HG02973 (cell line): ENCODE measurements around the gene CTCF.
"Not testable (repeated sequence)": the region's sequence is repeated elsewhere in the genome, so short reads cannot be mapped to it uniquely, and the experiment has no call there.

Experiments used
- ATAC-seq: cut with Tn5 transposase; IDR thresholded peaks from one replicate; pipeline ENCODE4 v1.9.1; 2021; ENCODE audit warnings: moderate library complexity; ENCODE audit not compliant: unreplicated experiment

CTCF gene

GRCh38 chr16:67533024-67533560, 29.2 kb upstream of the CTCF start:
- no peak for ATAC-seq

DNA sequence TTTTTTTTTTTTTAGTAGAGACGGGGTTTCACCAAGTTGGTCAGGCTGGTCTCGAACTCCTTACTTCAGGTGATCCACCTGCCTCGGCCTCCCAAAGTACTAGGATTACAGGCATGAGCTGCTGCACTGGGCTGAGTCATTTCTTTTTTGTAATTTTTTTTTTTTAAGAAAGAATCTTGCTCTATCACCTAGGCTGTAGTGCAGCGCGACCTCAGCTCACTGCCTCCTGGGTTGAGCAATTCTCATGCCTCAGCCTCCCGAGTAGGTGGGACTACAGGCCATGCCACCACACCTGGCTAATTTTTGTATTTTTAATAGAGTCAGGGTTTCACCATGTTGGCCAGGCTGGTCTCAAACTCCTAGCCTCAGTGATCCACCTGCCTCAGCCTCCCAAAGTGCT, 28.3 kb upstream of the CTCF start:
- ATAC-seq = not testable (repeated sequence)

DNA sequence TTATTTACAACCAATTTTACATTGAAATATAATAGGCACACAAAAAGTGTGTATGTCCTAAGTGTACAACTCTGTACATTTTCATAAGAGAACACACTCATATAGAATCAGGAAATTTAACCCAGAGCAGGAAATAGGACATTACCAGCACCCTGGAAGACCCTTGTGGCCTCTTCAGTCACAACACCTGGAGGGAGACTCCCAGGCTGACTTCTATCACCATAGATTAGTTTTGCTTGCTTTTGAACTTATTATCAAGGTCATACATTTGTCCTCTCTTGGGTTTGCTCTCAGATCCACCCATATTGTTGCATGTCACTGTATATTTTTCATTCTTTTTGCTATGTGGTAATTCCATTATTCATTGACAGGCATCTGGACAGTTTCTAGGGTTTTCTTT, 27.9 kb upstream of the CTCF start:
- no peak for ATAC-seq

DNA sequence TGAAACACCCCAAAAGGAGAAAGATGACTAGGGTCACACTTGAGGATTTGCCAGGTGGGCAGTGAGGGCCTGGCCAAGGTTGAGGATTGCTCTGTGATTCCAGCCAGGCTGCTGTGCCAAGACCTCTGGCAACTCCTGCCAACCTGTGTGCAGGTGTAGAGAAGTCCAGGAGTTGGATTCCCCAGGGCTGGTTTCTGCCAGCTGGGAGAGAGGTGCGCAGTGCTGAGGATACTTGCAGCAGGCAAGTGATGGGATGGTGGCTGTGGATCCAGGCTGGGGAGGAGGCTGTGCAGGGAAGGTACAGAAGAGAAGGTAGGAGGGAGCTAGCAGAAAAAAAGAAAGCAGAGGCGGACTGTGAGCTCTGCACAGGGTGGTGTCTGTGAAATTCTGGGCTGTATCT, 27.1 kb upstream of the CTCF start:
- no peak for ATAC-seq

DNA sequence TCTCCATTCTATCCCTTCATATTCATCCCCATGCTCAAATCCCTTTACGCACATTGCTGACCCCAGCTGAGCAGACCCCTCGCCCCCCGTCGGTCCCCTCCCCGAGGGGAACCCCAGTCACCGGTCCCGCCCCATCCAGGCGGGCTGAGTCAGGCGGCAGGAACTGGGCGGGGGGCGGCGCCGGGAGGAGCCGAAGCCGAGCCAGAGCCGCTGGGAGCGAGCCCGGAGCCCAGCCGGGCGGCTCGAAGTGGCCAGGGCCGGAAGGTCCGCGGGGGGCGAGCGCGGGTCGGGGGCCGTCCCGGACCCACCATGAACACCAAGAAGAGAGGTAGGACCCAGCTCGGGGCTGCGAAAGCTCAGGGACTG, 25.1 kb upstream of the CTCF start:
- no peak for ATAC-seq

- no peak for ATAC-seq
These were observed 24.4 kb upstream of the CTCF start for GRCh38 chr16:67537636-67538591.

DNA sequence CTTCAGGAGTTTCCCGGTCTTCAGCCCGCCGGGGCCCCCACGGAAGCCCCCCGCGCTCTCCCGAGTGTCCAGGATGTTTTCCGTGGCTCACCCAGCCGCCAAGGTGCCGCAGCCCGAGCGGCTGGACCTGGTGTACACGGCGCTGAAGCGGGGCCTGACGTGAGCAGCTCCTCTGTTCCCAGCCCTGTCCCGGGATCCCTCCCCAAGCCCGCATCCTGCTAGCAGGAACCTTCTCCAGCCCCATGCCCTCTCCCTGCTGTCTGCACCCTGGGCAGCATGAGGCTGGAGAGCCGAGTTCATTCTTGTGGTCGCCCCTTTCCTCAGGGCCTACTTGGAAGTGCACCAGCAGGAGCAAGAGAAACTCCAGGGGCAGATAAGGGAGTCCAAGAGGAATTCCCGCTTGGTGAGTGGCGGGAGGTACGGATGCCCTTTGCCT, 23.6 kb upstream of the CTCF start:
- no peak for ATAC-seq

DNA sequence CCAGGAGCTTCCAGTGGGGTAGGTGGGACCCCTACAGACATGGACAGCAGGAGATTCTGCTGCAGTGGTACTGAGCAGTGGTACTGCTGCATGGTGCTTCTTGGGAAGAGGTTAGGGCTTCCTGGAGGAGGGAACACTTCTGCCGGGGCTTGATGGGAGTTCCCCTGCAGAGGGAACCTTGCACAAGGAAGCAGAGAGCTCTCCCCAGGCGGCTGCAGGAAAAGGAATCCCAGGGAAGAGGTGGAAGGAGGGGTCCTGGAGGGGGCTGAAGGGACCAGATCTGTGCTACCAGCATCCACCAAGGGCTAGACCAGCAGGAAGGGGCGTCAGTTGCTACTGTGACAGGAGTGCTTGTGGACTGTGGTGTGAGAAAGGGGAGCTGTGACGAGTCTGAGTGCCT, 23.1 kb upstream of the CTCF start:
- no peak for ATAC-seq

DNA sequence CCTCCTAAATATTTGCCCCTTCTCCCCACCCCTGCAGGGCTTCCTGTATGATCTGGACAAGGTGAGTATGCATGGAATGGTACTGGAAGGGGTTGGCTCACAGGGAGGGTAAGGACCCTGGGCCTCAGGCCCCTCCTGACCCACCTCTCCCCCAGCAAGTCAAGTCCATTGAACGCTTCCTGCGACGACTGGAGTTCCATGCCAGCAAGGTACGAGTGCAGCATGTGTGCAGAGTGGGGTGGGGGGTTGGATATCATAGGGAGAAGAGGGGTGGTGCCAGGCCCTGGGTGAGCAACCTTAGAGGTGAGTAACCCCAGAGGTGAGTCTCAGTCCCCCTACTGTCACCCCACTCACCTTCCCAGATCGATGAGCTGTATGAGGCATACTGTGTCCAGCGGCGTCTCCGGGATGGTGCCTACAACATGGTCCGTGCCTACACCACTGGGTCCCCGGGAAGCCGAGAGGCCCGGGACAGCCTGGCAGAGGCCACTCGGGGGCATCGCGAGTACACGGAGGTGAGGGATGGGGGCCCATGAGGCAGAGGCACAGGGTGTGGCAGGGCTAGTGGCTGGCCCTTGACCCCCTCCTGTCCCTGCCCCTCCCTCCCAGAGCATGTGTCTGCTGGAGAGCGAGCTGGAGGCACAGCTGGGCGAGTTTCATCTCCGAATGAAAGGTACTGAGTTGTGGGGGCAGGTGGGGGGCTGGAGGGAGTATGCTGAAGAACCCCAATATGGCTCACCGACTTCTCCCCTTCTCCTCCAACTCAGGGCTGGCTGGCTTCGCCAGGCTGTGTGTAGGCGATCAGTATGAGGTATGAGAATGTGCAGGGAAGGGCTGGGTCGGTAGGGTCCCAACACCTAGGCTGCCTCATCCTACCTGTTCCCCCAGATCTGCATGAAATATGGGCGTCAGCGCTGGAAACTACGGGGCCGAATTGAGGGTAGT, 22.4 kb upstream of the CTCF start:
- ATAC-seq = no peak

- no peak for ATAC-seq
These were observed 21.6 kb upstream of the CTCF start for GRCh38 chr16:67540756-67541155.

- ATAC-seq = no peak
These were observed 20.7 kb upstream of the CTCF start for GRCh38 chr16:67541391-67542263.

- no peak for ATAC-seq
These were observed 19.9 kb upstream of the CTCF start for GRCh38 chr16:67542464-67542863.

DNA sequence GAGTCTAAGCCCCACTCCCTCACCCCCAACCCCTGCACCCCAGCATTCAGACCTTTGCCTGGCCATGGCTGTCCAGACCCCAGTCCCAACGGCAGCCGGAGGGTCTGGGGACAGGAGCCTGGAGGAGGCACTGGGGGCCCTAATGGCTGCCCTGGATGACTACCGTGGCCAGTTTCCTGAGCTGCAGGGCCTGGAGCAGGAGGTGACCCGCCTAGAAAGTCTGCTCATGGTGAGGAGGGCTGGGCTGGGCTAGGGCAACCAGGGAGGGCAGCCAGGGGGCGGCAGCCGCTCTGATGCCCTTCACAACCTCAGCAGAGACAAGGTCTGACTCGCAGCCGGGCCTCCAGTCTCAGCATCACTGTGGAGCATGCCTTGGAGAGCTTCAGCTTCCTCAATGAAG, 19.3 kb upstream of the CTCF start:
- ATAC-seq = no peak

DNA sequence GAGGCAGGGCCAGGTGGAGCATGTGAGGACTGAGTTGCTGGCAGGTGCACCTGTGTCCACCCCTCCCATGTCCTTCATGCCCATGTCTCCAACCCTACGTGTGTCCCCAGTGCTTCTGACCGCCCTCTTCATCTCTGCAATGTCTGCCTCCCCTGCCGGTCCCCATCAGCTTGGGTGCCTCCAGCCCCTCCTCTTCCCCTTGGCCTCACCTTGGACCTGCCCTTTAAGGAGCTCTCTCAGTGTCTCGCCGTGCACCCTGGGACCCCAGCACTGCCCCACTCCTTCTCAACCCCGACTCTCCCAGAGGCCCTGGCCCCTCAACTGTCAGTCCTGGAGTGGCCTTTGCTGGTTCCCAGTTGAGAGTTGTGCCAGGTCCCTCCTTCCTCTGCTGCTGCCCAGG, 18.7 kb upstream of the CTCF start:
- no peak for ATAC-seq

- ATAC-seq = no peak
These were observed 17.9 kb upstream of the CTCF start for GRCh38 chr16:67544329-67544841.

DNA sequence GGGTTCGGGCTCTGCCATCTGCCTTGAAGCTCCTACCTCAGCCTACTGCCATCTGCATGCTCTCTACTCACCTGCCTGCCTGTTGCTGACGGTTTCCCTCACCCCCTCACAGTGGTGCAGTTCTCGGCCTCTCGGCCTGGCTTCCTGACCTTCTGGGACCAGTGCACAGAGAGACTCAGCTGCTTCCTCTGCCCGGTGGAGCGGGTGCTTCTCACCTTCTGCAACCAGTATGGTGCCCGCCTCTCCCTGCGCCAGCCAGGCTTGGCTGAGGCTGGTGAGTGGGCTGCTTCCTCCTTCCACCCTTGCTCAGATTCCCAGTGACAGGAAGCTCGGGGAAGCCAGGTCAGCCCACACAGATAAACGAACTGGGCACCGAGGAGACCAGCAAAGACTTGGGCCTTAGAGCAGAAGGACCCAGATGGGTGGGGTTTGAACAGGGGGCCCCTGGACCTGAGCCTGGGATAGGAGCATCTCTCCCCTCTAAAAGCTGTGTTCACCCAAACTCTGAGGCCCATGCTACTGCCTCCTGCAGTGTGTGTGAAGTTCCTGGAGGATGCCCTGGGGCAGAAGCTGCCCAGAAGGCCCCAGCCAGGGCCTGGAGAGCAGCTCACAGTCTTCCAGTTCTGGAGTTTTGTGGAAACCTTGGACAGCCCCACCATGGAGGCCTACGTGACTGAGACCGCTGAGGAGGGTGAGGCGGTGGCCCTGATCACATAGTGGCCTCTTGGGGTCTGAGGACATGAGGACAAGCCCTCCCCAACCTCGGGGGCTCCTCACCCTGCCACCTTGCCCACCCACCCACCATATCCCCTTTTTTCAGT, 17.3 kb upstream of the CTCF start:
- no peak for ATAC-seq

- no peak for ATAC-seq
These were observed 16.7 kb upstream of the CTCF start for GRCh38 chr16:67545665-67546024.

DNA sequence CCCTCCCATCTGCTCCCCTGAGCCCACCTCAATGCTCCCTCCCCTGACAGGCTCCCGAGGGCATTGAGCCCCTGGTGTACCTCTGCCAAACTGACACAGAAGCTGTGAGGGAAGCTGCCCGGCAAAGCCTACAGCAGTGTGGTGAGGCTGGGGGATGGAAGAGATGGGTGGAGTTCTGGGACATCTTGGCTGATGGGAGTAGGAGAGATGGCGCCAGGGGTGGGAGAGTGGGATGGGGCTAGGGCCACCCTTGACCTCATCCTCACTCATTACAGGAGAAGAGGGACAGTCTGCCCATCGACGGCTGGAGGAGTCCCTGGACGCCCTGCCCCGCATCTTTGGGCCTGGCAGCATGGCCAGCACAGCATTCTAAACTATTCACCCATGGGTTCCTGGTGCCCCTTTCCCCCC, 16.2 kb upstream of the CTCF start:
- no peak for ATAC-seq

DNA sequence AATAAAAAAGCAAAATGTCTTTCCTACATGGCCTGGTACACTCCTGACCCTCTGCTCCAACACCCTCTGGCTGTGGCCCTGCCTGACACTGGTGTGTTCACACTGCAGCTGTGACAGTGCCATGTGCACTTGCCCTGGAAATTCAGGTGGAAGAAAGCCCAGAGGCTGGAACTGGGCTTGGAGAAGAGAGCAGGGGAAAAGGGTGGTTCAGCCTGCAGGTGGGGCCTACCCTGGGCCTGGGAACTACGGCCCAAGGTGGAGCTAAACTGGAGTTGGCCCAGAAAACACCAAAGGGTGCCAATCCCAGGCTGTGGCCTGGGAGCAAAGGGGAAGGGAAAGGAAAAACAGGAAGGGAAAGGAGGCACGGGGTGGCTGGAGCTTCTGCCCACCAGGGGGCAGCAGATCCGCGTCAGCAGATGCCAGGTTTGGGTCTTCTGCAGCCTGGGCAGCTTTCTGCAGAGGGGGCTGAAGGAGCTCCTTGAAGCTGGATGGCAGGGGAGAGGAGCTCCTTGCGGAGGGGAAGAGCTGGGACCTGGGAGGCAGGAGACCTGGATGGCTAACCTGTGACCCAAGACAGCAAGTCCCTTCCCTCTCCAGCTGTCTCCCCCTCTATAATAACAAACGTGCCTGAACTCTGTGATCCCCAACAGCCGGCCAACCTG, 15.4 kb upstream of the CTCF start:
- no peak for ATAC-seq
